Neuron (in vitro differentiated cells): ENCODE measurements around the gene APC2.

Source experiments
- H2AFZ ChIP-seq: one replicate; pipeline ENCODE4 v1.6.1; 2013; ENCODE audit warnings: low read depth, mild to moderate bottlenecking, inconsistent platforms, low read length, moderate library complexity
- H3K27me3 ChIP-seq: one replicate; pipeline ENCODE4 v1.6.1; 2013; ENCODE audit warnings: low read length; ENCODE audit not compliant: insufficient read depth
- H3K36me3 ChIP-seq: one replicate; pipeline ENCODE4 v1.6.1; 2013; ENCODE audit warnings: low read length; ENCODE audit not compliant: insufficient read depth
- H3K4me1 ChIP-seq: one replicate; pipeline ENCODE4 v1.6.1; 2013; ENCODE audit warnings: low read length; ENCODE audit not compliant: insufficient read depth
- H3K4me3 ChIP-seq: 2 replicates; pipeline ENCODE4 v1.5.1; 2013; ENCODE audit warnings: mild to moderate bottlenecking, low read length, moderate library complexity
- H3K9me3 ChIP-seq: one replicate; pipeline ENCODE4 v1.6.1; 2013; ENCODE audit warnings: low read length

Gene APC2, protein sequence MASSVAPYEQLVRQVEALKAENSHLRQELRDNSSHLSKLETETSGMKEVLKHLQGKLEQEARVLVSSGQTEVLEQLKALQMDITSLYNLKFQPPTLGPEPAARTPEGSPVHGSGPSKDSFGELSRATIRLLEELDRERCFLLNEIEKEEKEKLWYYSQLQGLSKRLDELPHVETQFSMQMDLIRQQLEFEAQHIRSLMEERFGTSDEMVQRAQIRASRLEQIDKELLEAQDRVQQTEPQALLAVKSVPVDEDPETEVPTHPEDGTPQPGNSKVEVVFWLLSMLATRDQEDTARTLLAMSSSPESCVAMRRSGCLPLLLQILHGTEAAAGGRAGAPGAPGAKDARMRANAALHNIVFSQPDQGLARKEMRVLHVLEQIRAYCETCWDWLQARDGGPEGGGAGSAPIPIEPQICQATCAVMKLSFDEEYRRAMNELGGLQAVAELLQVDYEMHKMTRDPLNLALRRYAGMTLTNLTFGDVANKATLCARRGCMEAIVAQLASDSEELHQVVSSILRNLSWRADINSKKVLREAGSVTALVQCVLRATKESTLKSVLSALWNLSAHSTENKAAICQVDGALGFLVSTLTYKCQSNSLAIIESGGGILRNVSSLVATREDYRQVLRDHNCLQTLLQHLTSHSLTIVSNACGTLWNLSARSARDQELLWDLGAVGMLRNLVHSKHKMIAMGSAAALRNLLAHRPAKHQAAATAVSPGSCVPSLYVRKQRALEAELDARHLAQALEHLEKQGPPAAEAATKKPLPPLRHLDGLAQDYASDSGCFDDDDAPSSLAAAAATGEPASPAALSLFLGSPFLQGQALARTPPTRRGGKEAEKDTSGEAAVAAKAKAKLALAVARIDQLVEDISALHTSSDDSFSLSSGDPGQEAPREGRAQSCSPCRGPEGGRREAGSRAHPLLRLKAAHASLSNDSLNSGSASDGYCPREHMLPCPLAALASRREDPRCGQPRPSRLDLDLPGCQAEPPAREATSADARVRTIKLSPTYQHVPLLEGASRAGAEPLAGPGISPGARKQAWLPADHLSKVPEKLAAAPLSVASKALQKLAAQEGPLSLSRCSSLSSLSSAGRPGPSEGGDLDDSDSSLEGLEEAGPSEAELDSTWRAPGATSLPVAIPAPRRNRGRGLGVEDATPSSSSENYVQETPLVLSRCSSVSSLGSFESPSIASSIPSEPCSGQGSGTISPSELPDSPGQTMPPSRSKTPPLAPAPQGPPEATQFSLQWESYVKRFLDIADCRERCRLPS (N-terminal part only)

DNA sequence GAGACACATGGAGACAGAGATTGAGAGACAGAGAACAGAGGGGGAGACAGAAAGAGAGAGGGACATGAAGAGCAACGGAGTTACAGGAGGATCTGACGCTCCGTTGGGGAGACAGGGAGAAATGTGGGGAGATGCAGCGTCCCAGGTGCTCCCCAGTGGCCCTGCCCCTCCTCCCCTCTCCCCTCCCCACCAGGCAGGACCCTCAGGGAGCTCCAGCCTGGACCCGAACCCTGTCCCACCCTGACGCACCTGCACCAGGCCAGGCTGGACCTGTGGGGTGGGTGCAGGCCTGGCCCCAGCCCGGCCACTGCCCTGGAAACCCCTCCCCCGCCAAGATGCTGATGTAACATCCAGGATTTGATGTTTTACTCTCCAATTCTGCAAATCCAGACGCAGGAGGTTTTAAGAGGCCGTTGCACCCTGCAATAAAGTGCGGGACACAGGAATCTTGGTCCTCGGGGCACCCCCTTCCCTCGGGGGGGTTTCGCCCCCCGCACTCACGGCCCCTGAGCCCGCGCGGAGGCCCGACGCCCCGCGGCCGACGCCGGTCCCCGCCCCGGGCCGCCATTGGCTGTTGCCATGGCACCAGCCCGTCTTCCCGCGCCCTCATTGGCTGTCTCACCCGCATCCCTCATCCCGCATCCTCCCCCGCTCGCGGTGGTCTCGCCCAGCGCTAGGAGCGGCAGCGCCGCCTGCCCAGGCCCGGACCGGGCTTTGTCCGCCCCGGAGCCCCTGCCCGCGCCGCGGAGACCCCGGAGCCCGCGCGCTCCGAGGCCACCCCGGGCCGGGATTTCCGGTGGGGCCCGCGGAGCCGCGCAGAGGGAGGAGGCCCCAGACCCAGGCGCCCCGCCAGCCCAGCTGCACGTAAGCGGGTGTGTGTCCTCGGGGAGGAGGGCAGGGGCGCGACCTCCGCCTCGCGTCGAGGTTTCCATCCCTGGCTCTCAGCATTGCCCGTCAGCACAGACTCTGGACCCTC, at the start of gene APC2:
TSS of gene APC2 (plus strand) at position 655 of the 976 bp plus-strand sequence. CDS start 2,881 bp downstream, outside the sequence.
- no peaks in the 10 kb centered on the region for H3K27me3 ChIP-seq
- H3K9me3 ChIP-seq, result no peaks in the 10 kb centered on the region
- H3K4me1 ChIP-seq, result peaks cover 54% of the 10 kb centered on the region
- H2AFZ ChIP-seq, result no peak within 1 kb of the TSS
- H3K36me3 ChIP-seq, result peaks cover 18% of the 10 kb centered on the region
- H3K4me3 ChIP-seq, result peak within 1 kb of the TSS; percentile 73

DNA sequence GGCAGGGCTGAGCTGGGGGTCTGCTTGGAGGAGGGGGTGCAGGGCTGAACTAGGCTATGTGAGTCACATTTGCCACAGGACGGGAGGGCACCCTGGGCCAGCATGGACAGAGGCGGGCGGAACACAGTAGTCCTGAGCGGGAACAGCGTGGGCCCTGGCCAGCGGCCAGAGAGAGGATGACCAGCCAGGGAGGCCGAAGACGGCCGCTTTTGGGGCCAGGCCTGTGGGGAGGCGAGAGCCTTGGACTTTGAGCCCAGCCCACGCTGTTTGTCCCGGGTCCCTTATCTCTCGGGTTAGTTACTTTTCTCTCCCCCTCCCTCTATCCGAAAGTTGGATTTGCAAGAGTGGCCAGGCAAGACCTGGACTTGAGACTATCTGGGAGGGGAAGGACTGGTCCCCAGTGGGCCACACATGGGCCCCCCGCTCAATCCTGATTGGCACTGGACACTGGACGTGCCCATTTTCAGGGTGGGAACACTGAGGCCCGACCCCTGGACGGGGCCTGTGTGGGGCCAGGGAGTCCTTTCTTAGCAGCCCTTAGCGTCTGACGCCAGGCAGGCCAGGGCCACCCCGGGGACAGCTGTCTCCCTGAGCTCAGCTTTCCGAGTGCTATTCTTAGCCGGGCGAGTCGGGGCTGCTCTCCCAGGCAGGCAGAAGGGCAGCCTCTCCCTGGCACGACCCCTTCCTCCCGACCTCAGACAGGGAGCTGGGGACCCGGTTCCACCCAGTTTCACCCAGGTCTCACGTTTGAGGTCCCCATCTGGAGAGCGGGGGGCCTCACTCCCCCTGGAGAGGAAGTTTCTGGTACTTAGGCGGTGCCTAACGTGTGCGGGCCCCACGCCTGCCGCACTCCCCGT, 49.4 kb upstream of the APC2 start:
- Histone ChIP-seq H3K36me3 (peaks cover 9% of the 10 kb centered on the region), H3K9me3 (no peaks in the 10 kb centered on the region), H3K4me3 (peak overlapping the region; percentile 61), H2AFZ (peak overlapping the region; percentile 72), H3K27me3 (no peaks in the 10 kb centered on the region), H3K4me1 (peaks cover 11% of the 10 kb centered on the region)

- H3K9me3 ChIP-seq, result no peaks in the 10 kb centered on the region
- peaks cover 9% of the 10 kb centered on the region for H3K36me3 ChIP-seq
- peak within 1 kb of the TSS; percentile 61 for H3K4me3 ChIP-seq
- peak within 1 kb of the TSS; percentile 72 for H2AFZ ChIP-seq
- H3K27me3 ChIP-seq, result no peaks in the 10 kb centered on the region
- H3K4me1 ChIP-seq, result peaks cover 11% of the 10 kb centered on the region
Observed at GRCh38 chr19:1401138-1401888, 48.6 kb upstream of the APC2 start, which contains the start of gene GAMT. Gene GAMT, minus strand, starts transcription at chr19:1401542. Its CDS starts 66 bp downstream, at chr19:1401476.

DNA sequence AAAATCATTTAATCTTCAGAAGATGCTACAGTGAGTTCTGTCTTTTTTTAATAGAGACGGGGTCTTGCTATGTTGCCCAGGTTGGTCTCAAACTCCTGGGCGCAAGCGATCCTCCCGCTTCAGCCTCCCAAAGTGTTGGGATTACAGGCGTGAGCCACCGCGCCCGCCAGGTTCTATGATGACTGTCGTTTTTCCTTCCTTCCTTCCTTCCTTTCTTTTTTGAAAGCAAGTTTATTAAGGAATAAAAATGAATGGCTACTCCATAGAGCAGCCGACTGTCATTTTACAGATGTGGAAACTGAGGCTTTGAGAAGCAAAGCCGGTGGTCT, 48.1 kb upstream of the APC2 start:
- peak overlapping the region; percentile 61 for H3K4me3 ChIP-seq
- peaks cover 9% of the 10 kb centered on the region for H3K36me3 ChIP-seq
- peak overlapping the region; percentile 72 for H2AFZ ChIP-seq
- peaks cover 15% of the 10 kb centered on the region for H3K4me1 ChIP-seq
- H3K9me3 ChIP-seq, result no peaks in the 10 kb centered on the region
- H3K27me3 ChIP-seq, result no peaks in the 10 kb centered on the region

DNA sequence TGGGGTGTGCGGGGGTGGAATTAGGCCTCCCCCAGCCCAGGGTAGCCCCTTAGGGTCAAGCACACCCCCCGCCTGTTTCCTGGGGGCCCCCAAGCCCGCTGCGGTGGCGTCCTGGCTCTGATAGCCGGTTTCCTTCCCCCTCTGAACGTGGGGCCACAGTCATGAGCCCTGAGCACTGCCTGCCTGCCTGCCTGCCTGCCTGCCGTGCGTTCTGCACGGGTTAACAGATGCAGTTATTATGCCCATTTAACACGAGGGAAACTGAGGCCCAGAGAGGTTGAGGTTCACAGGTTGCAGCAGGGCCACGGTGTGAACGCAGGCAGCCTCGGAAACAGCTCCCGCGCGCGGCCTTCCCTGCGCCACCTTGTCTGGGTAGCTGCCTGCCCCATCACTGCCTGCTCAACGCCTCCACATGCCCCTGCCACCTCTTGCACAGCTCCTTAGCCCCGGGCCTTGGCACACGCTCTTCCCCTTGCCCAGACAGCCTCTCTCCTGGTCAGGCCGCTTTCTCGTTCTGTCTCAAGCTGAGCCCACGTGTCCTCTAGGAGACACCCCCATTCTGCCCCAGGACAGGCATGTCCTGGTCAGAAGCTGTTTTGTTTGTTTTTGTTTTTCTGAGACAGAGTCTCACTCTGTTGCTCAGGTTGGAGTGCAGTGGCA, 47.4 kb upstream of the APC2 start:
- no peaks in the 10 kb centered on the region for H3K9me3 ChIP-seq
- peak overlapping the region; percentile 3 for H3K4me3 ChIP-seq
- peaks cover 9% of the 10 kb centered on the region for H3K36me3 ChIP-seq
- H3K27me3 ChIP-seq, result no peaks in the 10 kb centered on the region
- peaks cover 15% of the 10 kb centered on the region for H3K4me1 ChIP-seq
- no peak overlapping the region for H2AFZ ChIP-seq

GRCh38 chr19:1406774-1407527, 43.0 kb upstream of the APC2 start:
- peaks cover 11% of the 10 kb centered on the region for H3K36me3 ChIP-seq
- H3K27me3 ChIP-seq, result no peaks in the 10 kb centered on the region
- H3K4me1 ChIP-seq, result peaks cover 42% of the 10 kb centered on the region
- H3K9me3 ChIP-seq, result no peaks in the 10 kb centered on the region
- H3K4me3 ChIP-seq, result peak overlapping the region; percentile 78
- H2AFZ ChIP-seq, result no peak overlapping the region

DNA sequence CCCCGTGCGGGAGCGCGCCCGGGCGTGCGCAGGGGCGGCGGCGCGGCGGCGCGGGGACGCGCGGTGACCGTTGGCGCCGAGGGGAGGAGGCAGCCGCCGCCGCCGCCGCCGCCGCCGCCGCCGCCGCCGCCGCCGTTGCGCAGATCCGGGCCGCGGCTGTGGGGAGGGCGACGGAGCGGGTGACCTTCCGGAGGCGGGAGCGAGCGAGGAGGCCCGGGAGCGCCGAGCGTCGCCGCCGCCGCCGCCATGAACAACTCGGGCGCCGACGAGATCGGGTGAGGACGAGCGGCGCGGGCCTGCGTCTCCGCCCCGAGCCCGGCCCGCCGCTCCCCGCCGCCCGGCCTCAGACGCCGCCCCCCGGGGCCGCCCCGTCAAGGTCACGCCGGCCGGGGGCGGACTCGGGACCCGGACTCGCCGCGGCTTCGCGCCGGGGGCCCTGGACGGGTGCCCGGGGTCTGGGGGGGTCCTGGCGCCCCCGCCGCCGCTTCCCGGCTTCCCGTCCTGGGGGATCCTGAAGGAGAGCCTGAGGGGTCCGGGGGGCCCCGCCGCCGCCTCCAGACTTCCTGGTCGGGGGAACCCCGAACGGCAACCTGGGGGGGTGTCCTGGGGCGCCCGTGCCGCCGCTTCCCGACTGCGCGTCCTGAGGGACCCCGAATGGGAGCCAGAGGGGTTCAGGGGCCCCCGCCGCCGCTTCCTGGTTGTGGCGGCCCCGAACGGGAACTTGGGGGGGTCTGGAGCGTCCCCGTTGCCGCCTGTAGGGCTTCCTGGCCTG, 42.2 kb upstream of the APC2 start, which contains the start of gene DAZAP1:
TSS of gene DAZAP1 (plus strand) at position 59 of the 772 bp plus-strand sequence. CDS start at position 247, 188 bp downstream.
- H3K27me3 ChIP-seq, result no peaks in the 10 kb centered on the region
- H3K36me3 ChIP-seq, result peaks cover 14% of the 10 kb centered on the region
- peaks cover 41% of the 10 kb centered on the region for H3K4me1 ChIP-seq
- H3K4me3 ChIP-seq, result peak within 1 kb of the TSS; percentile 78
- H3K9me3 ChIP-seq, result no peaks in the 10 kb centered on the region
- H2AFZ ChIP-seq, result no peak within 1 kb of the TSS

- Histone ChIP-seq H3K4me1 (peaks cover 39% of the 10 kb centered on the region), H3K9me3 (no peaks in the 10 kb centered on the region), H3K36me3 (peaks cover 22% of the 10 kb centered on the region), H2AFZ (no peak overlapping the region), H3K27me3 (no peaks in the 10 kb centered on the region), H3K4me3 (peak overlapping the region; percentile 78)
Observed at GRCh38 chr19:1408300-1409203, 41.4 kb upstream of the APC2 start.
